Renal cortical epithelial cell (primary cell): ENCODE data around the gene WWP2. TPM values are rescaled to one million over a fixed set of nuclear protein-coding genes. Genes with fewer than 3 reads are reported as not detected.
"Not testable (repeated sequence)": the region's sequence is repeated elsewhere in the genome, so short reads cannot be mapped to it uniquely, and the experiment has no call there.

Source experiments
- DNase-seq: peaks from one replicate; pipeline ENCODE4 v3.0.0-alpha.2; 2011; ENCODE audit warnings: low read depth
- total RNA-seq: library from RNA; depleted of rRNA; stranded (reverse); fragments of >200 nt; gene quantifications from 2 replicates; pipeline ENCODE4 v1.2.3, GENCODE V29; 2014

The WWP2 gene
- total RNA-seq, 1 donor from 2014 or later: 36.5 TPM

- DNase-seq: peak; percentile 84
These were observed 68.5 kb downstream of the WWP2 start for GRCh38 chr16:69830534-69831211.

GRCh38 chr16:69831212-69832123 lies 69.3 kb downstream of the WWP2 start:
- peak; percentile 96 for DNase-seq

- peak; percentile 40 for DNase-seq
These were observed 71.5 kb downstream of the WWP2 start for GRCh38 chr16:69833357-69834282.

- DNase-seq: no peak
These were observed 72.8 kb downstream of the WWP2 start for GRCh38 chr16:69834807-69835466.

- no peak for DNase-seq
These were observed 74.1 kb downstream of the WWP2 start for GRCh38 chr16:69836257-69836656.

- no peak for DNase-seq
These were observed 75.2 kb downstream of the WWP2 start for GRCh38 chr16:69837380-69837779.

- DNase-seq: no peak
These were observed 76.4 kb downstream of the WWP2 start for GRCh38 chr16:69838489-69838888.

GRCh38 chr16:69839240-69839688 lies 77.1 kb downstream of the WWP2 start:
- peak; percentile 50 for DNase-seq

GRCh38 chr16:69839798-69840409 lies 77.8 kb downstream of the WWP2 start:
- no peak for DNase-seq

- no peak for DNase-seq
These were observed 78.8 kb downstream of the WWP2 start for GRCh38 chr16:69840975-69841374.

- no peak for DNase-seq
These were observed 82.3 kb downstream of the WWP2 start for GRCh38 chr16:69844441-69844840.

- no peak for DNase-seq
These were observed 83.0 kb downstream of the WWP2 start for GRCh38 chr16:69845181-69845580.

- DNase-seq: no peak
These were observed 85.5 kb downstream of the WWP2 start for GRCh38 chr16:69847643-69848042.

GRCh38 chr16:69848637-69849545 lies 86.8 kb downstream of the WWP2 start:
- peak; percentile 65 for DNase-seq

GRCh38 chr16:69851491-69852240 lies 89.5 kb downstream of the WWP2 start:
- DNase-seq: no peak

GRCh38 chr16:69852815-69853214 lies 90.7 kb downstream of the WWP2 start:
- no peak for DNase-seq

- DNase-seq: no peak
These were observed 91.3 kb downstream of the WWP2 start for GRCh38 chr16:69853481-69853880.

- not testable (repeated sequence) for DNase-seq
These were observed 92.6 kb downstream of the WWP2 start for GRCh38 chr16:69854776-69855175.

GRCh38 chr16:69855592-69855991 lies 93.5 kb downstream of the WWP2 start:
- no peak for DNase-seq
